Sciatic nerve (tissue), 2 donors: ENCODE data around the gene BCAS3. TPM values are rescaled to one million over a fixed set of nuclear protein-coding genes. Genes with fewer than 3 reads are reported as not detected.

ENCODE experiments used
- ATAC-seq: fragments of 200-7000 bp; cut with Tn5 transposase; one replicate; pipeline ENCODE4 v1.9.1; 2020; ENCODE audit warnings: mild to moderate bottlenecking, moderate library complexity
- DNase-seq: peaks from one replicate; pipeline ENCODE4 v3.0.0-alpha.2; 2020; ENCODE audit warnings: low spot score
- intact Hi-C: fragments of 100-400 bp; cut with DNase I; formaldehyde crosslinking; loops from one replicate; pipeline ENCODE4 v1.14.2; 2022
- total RNA-seq: library from RNA; stranded (reverse); fragmentation: NEBNext Ultra II Directional; extraction: Animal tissue kit (Norgen Biotek cat#: 25700); gene quantifications from one replicate; pipeline ENCODE4 v1.2.1, GENCODE V29; 2021
- donor health status: DM: no; HTN: no; CAD: no.
- donor health status: DM: no; HTN: no; CAD: no.

BCAS3 gene
- total RNA-seq, 1 donor from 2014 or later, result 42.5 TPM

DNA sequence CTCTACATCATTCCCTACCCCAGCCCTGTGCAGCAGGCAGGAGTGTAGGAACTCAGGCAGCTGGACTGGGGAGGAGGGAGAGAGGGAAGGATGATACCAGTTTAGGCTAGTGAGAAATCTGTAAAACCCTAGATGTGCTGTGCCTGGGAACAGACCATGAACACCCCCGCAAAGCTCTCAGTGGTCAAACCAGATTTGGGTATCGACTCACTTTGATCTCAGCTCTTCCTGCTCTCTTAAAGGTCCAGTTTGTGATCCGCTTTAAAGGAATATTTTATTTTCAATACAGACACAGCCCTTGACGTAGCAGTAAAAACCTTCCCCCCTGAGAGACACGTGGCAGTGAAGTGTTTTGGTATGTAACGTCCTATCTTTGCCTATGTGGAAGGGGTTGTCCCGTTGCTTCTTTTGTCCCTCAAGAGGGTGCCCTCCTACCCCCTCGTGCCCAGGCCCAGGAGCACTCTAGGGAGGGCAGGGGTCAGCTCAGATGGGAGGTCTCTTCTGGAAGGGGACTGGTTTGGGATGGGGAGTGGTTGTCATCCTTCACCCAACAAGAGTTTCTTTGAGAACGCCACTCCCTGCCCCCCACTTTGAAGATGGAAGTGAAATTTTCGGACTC lies 702.7 kb downstream of the BCAS3 start:
- ATAC-seq (no peak), DNase-seq (no peak)
- intact Hi-C loops, result no loop called here

GRCh38 chr17:61380836-61381525 lies 703.3 kb downstream of the BCAS3 start:
- peak; percentile 51 for DNase-seq
- intact Hi-C loops, result no loop called here
- ATAC-seq, result no peak

DNA sequence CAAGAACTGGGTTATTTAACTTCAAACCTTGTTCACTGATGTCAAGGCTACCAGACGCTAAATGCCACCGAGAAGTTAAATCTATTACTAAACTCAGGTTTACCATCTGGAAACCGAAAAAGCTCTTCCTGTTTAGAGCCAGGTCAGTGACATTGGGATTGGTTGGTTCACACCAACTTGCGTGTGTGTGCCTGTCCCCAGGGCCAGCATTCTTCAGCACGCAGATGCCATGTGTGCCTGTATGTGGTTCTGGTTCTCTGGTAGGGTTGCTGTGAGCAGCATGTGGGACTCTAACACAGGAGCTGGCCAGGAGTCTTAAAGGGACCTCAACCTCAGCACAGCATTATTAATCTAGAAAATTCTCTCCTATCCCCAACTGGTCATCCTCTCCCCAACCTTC lies 703.9 kb downstream of the BCAS3 start:
- intact Hi-C loops, result no loop called here
- ATAC-seq, result no peak
- DNase-seq, result no peak

GRCh38 chr17:61382796-61383688 lies 705.4 kb downstream of the BCAS3 start:
- intact Hi-C loops, result no loop called here
- DNase-seq (no peak), ATAC-seq (no peak)

GRCh38 chr17:61383689-61384201 lies 706.1 kb downstream of the BCAS3 start:
- intact Hi-C loops, result no loop called here
- DNase-seq, result peak; percentile 58
- peak; percentile 75 for ATAC-seq

- intact Hi-C loops, result no loop called here
- no peak for DNase-seq
- ATAC-seq, result peak; percentile 63
These were observed 706.7 kb downstream of the BCAS3 start for GRCh38 chr17:61384354-61384691.

GRCh38 chr17:61384692-61385576 lies 707.3 kb downstream of the BCAS3 start:
- intact Hi-C loops, result no loop called here
- DNase-seq (no peak), ATAC-seq (no peak)

GRCh38 chr17:61385577-61386236 lies 708.1 kb downstream of the BCAS3 start:
- DNase-seq, result no peak
- ATAC-seq, result no peak
- intact Hi-C loops, result no loop called here

DNA sequence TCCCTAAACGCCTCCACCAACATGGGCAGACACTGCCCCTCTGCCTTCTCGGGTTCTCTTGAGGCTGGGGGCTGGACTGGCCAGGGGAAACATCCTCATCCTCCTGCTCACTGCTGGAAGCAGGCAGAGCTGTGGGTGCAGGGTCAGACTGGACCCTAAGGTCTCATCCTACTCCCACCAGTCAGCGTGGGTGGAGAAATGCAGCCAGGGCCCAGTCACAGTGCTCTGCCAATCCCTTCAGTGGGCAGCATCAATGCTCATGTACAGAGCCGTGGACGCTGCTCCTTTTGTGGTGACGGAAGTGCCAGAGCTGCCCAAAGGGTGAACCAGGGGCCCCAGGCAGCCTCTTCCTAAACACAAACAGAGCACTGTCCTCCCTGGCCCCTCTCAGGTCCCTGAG lies 708.6 kb downstream of the BCAS3 start:
- intact Hi-C loops, result no loop called here
- ATAC-seq, result no peak
- peak; percentile 43 for DNase-seq

- DNase-seq, result peak; percentile 45
- intact Hi-C loops, result no loop called here
- no peak for ATAC-seq
These were observed 709.4 kb downstream of the BCAS3 start for GRCh38 chr17:61387011-61387410.

DNA sequence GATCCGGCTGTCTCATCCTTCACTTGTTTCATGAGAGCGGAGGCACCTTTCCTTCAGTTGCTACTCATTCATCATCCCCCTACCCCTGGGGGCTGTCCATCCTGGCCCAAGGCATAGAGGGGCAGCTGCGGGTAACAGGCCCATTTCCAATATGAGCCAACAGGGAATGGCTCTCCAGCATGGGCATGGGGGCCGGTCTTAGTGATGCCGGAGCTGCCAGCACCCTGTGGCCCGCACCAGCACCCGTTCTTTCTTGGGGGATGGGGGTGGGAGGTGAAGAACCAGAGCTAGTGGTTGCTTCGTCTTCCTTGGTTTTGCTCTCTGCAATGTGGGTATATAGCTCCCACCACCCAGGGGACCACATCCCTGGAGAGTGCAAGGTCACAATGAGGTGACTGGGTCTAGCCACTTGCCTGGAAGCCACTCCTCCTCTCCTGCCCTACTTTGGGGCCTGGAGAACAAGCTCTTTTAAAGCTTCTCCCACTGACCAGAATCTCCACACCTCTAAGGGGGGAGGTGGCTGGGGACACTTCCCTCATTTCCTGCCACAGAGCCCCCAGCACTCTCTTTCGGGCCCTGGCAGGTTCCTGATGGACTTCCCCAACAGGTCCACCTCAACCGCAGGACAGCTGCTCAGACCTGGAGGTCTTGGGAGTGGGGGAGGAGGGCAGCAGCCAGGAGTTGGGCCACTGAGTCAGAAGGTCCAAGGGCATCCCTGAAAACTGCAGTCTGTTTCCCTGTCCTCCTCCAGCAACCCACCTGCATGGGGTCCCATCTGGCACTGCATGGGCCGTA lies 710.1 kb downstream of the BCAS3 start:
- intact Hi-C loops, result no loop called here

DNA sequence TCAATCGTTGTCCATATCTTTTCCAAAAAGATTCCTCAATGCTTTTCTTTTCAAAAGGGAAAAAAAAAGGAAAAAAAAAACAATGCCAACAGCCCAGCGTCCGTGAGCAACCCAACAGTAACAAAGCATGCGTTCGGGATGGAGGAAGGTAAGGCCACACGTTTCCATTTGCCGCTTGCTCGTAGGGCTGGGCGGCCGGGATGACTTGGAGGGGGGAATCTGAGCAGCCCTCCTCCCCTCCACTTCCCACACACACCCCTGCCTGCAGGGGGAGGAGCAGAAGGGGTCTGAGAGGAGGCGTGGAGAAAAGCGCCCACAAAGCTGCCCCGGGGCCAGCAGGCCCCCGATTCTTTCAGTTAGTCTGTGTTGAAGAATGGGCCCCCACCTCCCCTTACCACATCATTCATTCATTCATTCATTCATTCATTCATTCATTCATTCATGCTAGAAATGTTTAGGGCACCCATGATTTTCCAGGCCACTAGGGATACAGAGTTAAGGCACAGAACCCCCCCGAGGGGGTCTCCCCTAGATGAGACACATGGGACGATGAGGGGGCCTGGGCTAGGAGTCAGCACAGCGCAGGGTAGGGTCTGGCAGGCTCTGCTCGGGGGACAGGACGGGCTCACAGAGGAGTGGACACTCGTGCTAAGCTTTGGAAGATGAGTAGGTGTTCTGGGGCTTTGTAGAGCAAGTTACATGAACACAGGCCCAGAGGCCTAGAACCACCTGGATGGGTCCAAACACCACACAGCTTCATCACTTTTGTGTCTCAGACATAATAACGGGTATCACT lies 711.1 kb downstream of the BCAS3 start:
- intact Hi-C loops, result no loop called here
- no peak for DNase-seq
- ATAC-seq, result no peak

More for the DNA sequence above, 710.1 kb downstream of the BCAS3 start:
- DNase-seq, result peak; percentile 48
- no peak for ATAC-seq

DNA sequence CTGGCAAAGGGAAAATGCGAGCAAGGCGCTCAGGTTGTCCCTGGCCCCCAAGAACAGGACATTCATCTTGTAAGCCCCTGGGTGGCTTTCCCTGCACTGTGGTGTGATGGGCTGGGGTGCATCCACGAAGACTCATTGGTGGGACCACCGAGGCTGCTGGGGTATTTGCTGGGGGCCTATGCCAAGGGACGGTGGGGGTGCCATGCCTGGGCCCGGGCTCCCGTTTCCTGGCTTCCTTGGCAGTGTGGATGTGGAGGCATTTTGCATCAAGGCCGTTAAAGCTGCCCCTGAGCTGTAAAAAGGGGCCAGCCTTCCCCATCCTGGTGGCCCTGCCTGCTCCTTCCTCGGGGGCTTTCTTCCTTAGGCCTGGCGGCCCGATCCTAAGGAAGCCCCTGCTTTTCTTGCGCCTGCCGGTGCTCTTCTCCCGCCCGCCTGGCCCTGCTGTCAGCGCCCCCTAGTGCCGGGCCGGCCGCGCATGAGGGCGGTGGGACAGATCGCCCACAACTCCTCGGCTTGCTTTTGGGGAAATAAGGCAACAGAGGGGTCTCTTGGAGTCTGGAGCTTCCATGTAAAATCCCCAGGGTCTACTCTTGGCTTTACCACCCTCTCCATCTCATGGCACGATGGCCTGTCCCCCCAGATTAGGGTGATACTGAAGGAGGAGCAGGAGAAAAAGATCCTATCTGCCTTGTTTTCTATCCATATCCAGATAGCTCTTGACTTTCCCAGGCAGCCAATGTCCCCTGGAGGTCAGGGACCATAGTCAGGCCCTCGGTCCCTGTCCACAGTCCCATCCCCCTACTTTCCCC lies 712.2 kb downstream of the BCAS3 start:
- peak; percentile 73 for ATAC-seq
- intact Hi-C loops, result loop anchor here (10.0 kb wide), 2 partner anchors 375 to 675 kb away; no protein-coding TSS in a partner anchor
- DNase-seq, result no peak

- peak; percentile 7 for ATAC-seq
- DNase-seq, result no peak
- intact Hi-C loops, result loop anchor here (10.0 kb wide), 2 partner anchors 376 to 676 kb away; no protein-coding TSS in a partner anchor
These were observed 712.8 kb downstream of the BCAS3 start for GRCh38 chr17:61390479-61390791.

GRCh38 chr17:61391595-61392291 lies 714.1 kb downstream of the BCAS3 start:
- no peak for DNase-seq
- intact Hi-C loops, result loop anchor here (10.0 kb wide), 2 partner anchors 377 to 677 kb away; no protein-coding TSS in a partner anchor
- no peak for ATAC-seq
